ENCODE data around the gene GOSR1. TPM values are rescaled to one million over a fixed set of nuclear protein-coding genes. Genes with fewer than 3 reads are reported as not detected.

Gene GOSR1
- total RNA-seq, 1 experiment from 2014 or later, result 58.1 TPM

- H3K79me1 ChIP-seq (ENCODE audit: insufficient read depth, low read depth, low read length, poor library complexity, severe bottlenecking), result no peaks in the 10 kb centered on the region
- no peak overlapping the region for H4K8ac ChIP-seq (replicated peaks; ENCODE audit: insufficient read length, low read depth, low read length)
- Mint-ChIP-seq H3K9me3 (no peaks in the 10 kb centered on the region), H3K4me3 (no peak overlapping the region), H3K4me1 (peaks cover 11 to 13% of the 10 kb centered on the region in 2 experiments), H3K27ac (no peak overlapping the region), H3K36me3 (ENCODE audit: insufficient read depth in 1 of 3, low read depth in 3 of 3) (no peaks in the 10 kb centered on the region), H3K27me3 (ENCODE audit: low read depth) (peaks cover 3% of the 10 kb centered on the region)
- peak; percentile 30 for DNase-seq
- no peak overlapping the region for H2BK120ac ChIP-seq (ENCODE audit: low read depth, low read length, poor library complexity, severe bottlenecking)
- no peak overlapping the region for H3T11ph ChIP-seq (ENCODE audit: low read length)
- no CpG with 5 or more reads among the region's 9 CpGs for WGBS (ENCODE audit: extremely low coverage, insufficient read length, low lambda C conversion rate)
- H2BK15ac ChIP-seq (ENCODE audit: low read depth, low read length), result no peak overlapping the region
- no peaks in the 10 kb centered on the region for H3K79me2 ChIP-seq (ENCODE audit: insufficient read depth, low read length)
- H3K23me2 ChIP-seq (ENCODE audit: insufficient read length, low read depth, low read length, poor library complexity, severe bottlenecking), result no peaks in the 10 kb centered on the region
- H3K23ac ChIP-seq (ENCODE audit: insufficient read length, low read depth, low read length), result no peak overlapping the region
- H4K91ac ChIP-seq (ENCODE audit: insufficient read length, low read depth, low read length), result no peak overlapping the region
- no peak overlapping the region for H3K56ac ChIP-seq (ENCODE audit: insufficient read length, low read depth, low read length)
- no peak overlapping the region for H2BK20ac ChIP-seq (ENCODE audit: low read depth, low read length, poor library complexity, severe bottlenecking)
- H3K9ac ChIP-seq (ENCODE audit: extremely low read depth, insufficient read length, low read length), result no peak overlapping the region
- H4K20me1 ChIP-seq (ENCODE audit: control insufficient read depth, insufficient read depth, insufficient read length), result no peaks in the 10 kb centered on the region
- H2AK5ac ChIP-seq (ENCODE audit: insufficient read length, low read length), result no peak overlapping the region
- H3K27me3 ChIP-seq (ENCODE audit: insufficient read depth, low read length), result no peaks in the 10 kb centered on the region
- H3K4me1 ChIP-seq (ENCODE audit: insufficient read depth, low read length), result no peaks in the 10 kb centered on the region
- no peak for TF ChIP-seq CTCF (conservative IDR thresholded peaks at IDR 0.05)
- H3K14ac ChIP-seq (ENCODE audit: insufficient read depth, low read length), result no peak overlapping the region; the same call in 1 of the 2 replicates
- no peak overlapping the region for H2BK5ac ChIP-seq (ENCODE audit: insufficient read length, low read length)
- H3K18ac ChIP-seq (ENCODE audit: insufficient read length, low read depth, low read length), result no peak overlapping the region
- peak overlapping the region; percentile 18 for H4K5ac ChIP-seq (ENCODE audit: insufficient read length, low read depth, low read length)
- no peaks in the 10 kb centered on the region for H3K9me3 ChIP-seq (ENCODE audit: control insufficient read depth, low read depth, low read length)
- H3K4ac ChIP-seq (ENCODE audit: low read depth, low read length), result no peak overlapping the region
- H2BK12ac ChIP-seq (ENCODE audit: insufficient read length, low read depth, low read length), result no peak overlapping the region
- H3K4me2 ChIP-seq (ENCODE audit: insufficient read depth, insufficient read length, low read length), result no peak overlapping the region
- no peak overlapping the region for H2AFZ ChIP-seq (ENCODE audit: low read length)
- H3K27ac ChIP-seq (ENCODE audit: insufficient read length, low read depth, low read length), result no peak overlapping the region
Measured at GRCh38 chr17:30551996-30552339, 74.8 kb downstream of the GOSR1 start.
